Trophoblast cell (in vitro differentiated cells and primary cell): Measurements from ENCODE around the gene C3AR1.

Experiments
- DNase-seq, 2 donors: peaks; one replicate each; pipeline ENCODE4 v3.0.0-alpha.2; 2016
- H2AFZ ChIP-seq: 2 replicates; pipeline ENCODE4 v1.6.1; 2013; ENCODE audit warnings: low read length, moderate library complexity, mild to moderate bottlenecking; ENCODE audit not compliant: insufficient read depth, poor library complexity
- H2AK5ac ChIP-seq: 2 replicates; pipeline ENCODE4 v1.6.1; 2013; ENCODE audit warnings: mild to moderate bottlenecking, low read length
- H2BK120ac ChIP-seq: 2 replicates; pipeline ENCODE4 v1.6.1; 2013; ENCODE audit warnings: low read length, mild to moderate bottlenecking, moderate library complexity; ENCODE audit not compliant: insufficient read depth, poor library complexity
- H2BK12ac ChIP-seq: 2 replicates; pipeline ENCODE4 v1.6.1; 2013; ENCODE audit warnings: mild to moderate bottlenecking, low read length, moderate library complexity
- H2BK5ac ChIP-seq: 2 replicates; pipeline ENCODE4 v1.6.1; 2013; ENCODE audit warnings: low read length, low read depth, moderate library complexity, mild to moderate bottlenecking; ENCODE audit not compliant: poor library complexity
- H3K14ac ChIP-seq: 2 replicates; pipeline ENCODE4 v1.6.1; 2013; ENCODE audit warnings: mild to moderate bottlenecking, low read length
- H3K18ac ChIP-seq: 2 replicates; pipeline ENCODE4 v1.6.1; 2013; ENCODE audit warnings: mild to moderate bottlenecking, low read length
- H3K23ac ChIP-seq: 2 replicates; pipeline ENCODE4 v1.6.1; 2013; ENCODE audit warnings: low read length
- H3K27ac ChIP-seq: 2 replicates; pipeline ENCODE4 v1.5.1; 2013; ENCODE audit warnings: low read depth, mild to moderate bottlenecking, inconsistent platforms, low read length, moderate library complexity
- H3K27me3 ChIP-seq: 2 replicates; pipeline ENCODE4 v1.6.1; 2013; ENCODE audit warnings: inconsistent platforms, mild to moderate bottlenecking, low read length, moderate library complexity; ENCODE audit not compliant: insufficient read depth
- H3K36me3 ChIP-seq, 2 experiments: 1 replicate in 1 of 2; 2 replicates in 1 of 2; pipeline ENCODE4 v1.6.1; 2013; ENCODE audit warnings: low read length in 2 of 2, mild to moderate bottlenecking in 2 of 2, moderate library complexity in 1 of 2; ENCODE audit not compliant: insufficient read depth in 2 of 2, control insufficient read depth in 1 of 2
- H3K4ac ChIP-seq: 2 replicates; pipeline ENCODE4 v1.6.1; 2013; ENCODE audit warnings: low read depth, mild to moderate bottlenecking, low read length, moderate library complexity
- H3K4me1 ChIP-seq, 2 experiments: 1 replicate in 1 of 2; 2 replicates in 1 of 2; pipeline ENCODE4 v1.6.1; 2013; ENCODE audit warnings: low read length in 2 of 2, mild to moderate bottlenecking in 2 of 2, moderate library complexity in 1 of 2; ENCODE audit not compliant: insufficient read depth in 2 of 2, control insufficient read depth in 1 of 2
- H3K4me2 ChIP-seq: 2 replicates; pipeline ENCODE4 v1.6.1; 2013; ENCODE audit warnings: inconsistent platforms, mild to moderate bottlenecking, low read length, moderate library complexity
- H3K4me3 ChIP-seq: 2 replicates; pipeline ENCODE4 v1.5.1; 2013; ENCODE audit warnings: mild to moderate bottlenecking, low read depth, low read length, inconsistent platforms
- H3K79me1 ChIP-seq: one replicate; pipeline ENCODE4 v1.6.1; 2013; ENCODE audit warnings: low read length
- H3K79me2 ChIP-seq: 2 replicates; pipeline ENCODE4 v1.6.1; 2013; ENCODE audit warnings: low read length, mild to moderate bottlenecking; ENCODE audit not compliant: control insufficient read depth, insufficient read depth, poor library complexity
- H3K9ac ChIP-seq: 2 replicates; pipeline ENCODE4 v1.6.1; 2013; ENCODE audit warnings: mild to moderate bottlenecking, low read length
- H3K9me3 ChIP-seq: 2 replicates; pipeline ENCODE4 v1.6.1; 2013; ENCODE audit warnings: low read depth, mild to moderate bottlenecking, control low read depth, inconsistent platforms, low read length; ENCODE audit not compliant: insufficient read depth
- H4K12ac ChIP-seq: 2 replicates; pipeline ENCODE4 v1.6.1; 2013; ENCODE audit warnings: low read depth, mild to moderate bottlenecking, low read length, moderate library complexity
- H4K8ac ChIP-seq: 2 replicates; pipeline ENCODE4 v1.6.1; 2013; ENCODE audit warnings: low read depth, mild to moderate bottlenecking, low read length, moderate library complexity
- H4K91ac ChIP-seq: one replicate; pipeline ENCODE4 v1.6.1; 2013; ENCODE audit warnings: low read depth, mild to moderate bottlenecking, low read length, moderate library complexity
- WGBS: extraction: QIAGEN DNeasy Blood & Tissue Kit; methylation state at CpG from one replicate; pipeline ENCODE4 v1.1.7; 2013; ENCODE audit warnings: missing lambda C conversion rate; ENCODE audit not compliant: insufficient read length, insufficient coverage; ENCODE audit errors: extremely low coverage; 5-methylcytosine and 5-hydroxymethylcytosine counted together

C3AR1 gene

DNA sequence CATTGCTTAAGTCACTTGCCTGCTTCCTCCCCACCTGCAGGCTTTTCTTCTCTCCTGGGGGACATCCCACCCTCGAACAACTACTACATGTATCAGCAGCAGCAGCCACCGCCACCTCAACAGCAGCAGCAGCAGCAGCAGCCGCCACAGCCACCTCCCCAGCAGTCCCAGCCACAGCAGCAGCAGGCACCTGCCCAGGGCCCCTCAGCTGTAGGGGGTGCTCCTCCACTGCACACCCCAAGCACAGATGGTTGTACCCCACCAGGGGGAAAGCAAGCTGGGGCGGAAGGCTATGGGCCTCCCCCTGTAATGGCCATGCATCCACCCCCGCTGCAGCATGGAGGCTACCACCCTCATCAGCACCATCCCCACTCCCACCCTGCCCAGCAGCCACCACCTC lies 18.3 kb downstream of the C3AR1 start:
- Histone ChIP-seq H3K4me3 (no peak overlapping the region), H2BK5ac (no peak overlapping the region), H4K91ac (no peak overlapping the region), H4K12ac (no peak overlapping the region), H3K4ac (no peak overlapping the region), H3K79me1 (no peaks in the 10 kb centered on the region), H3K4me1 (no peaks in the 10 kb centered on the region), H2BK120ac (no peak overlapping the region), H3K14ac (no peak overlapping the region), H3K27ac (no peak overlapping the region), H2AK5ac (no peak overlapping the region), H2BK12ac (no peak overlapping the region), H3K27me3 (no peaks in the 10 kb centered on the region), H3K23ac (no peak overlapping the region), H3K18ac (no peak overlapping the region), H3K79me2 (no peaks in the 10 kb centered on the region), H3K9me3 (peaks cover 2% of the 10 kb centered on the region), H2AFZ (no peak overlapping the region), H3K4me2 (no peak overlapping the region), H3K36me3 (peaks cover 46 to 63% of the 10 kb centered on the region in 2 experiments), H3K9ac (no peak overlapping the region), H4K8ac (no peak overlapping the region)
- DNase-seq: no peak
- no CpG with 5 or more reads among the region's 5 CpGs for WGBS

GRCh38 chr12:8045952-8046944 lies 19.9 kb downstream of the C3AR1 start:
- Histone ChIP-seq H3K4ac (no peak overlapping the region), H3K27ac (no peak overlapping the region), H3K27me3 (no peaks in the 10 kb centered on the region)

DNA sequence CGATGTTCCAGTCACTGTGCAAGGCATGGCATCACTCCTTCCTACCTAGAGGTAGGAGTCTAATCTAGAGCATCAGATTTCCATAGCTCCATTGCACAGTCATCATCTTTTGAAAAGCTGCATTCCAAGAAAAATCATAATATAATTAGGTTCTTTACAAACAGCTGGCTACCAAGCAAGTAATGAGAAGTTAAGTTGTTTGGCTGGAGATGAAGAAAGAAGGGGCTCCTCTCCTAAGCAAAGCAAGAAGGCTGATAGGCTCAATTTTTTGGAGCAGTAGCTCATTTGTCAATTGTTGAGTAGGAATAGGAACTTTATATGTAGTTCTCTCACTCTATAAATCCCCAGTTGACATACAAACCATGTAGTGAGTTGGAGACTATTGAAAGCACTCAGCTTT lies 25.4 kb downstream of the C3AR1 start:
- no peak for DNase-seq
- Histone ChIP-seq H3K4me2 (no peak overlapping the region), H3K18ac (no peak overlapping the region), H4K91ac (no peak overlapping the region), H3K14ac (no peak overlapping the region), H3K36me3 (peaks cover 25 to 37% of the 10 kb centered on the region in 2 experiments), H4K12ac (no peak overlapping the region), H2BK12ac (no peak overlapping the region), H3K4me3 (no peak overlapping the region), H3K9ac (no peak overlapping the region), H3K27ac (no peak overlapping the region), H3K4ac (no peak overlapping the region), H3K9me3 (no peaks in the 10 kb centered on the region), H2BK120ac (no peak overlapping the region), H2AK5ac (no peak overlapping the region), H2BK5ac (no peak overlapping the region), H3K23ac (no peak overlapping the region), H2AFZ (no peak overlapping the region), H4K8ac (no peak overlapping the region), H3K27me3 (no peaks in the 10 kb centered on the region), H3K79me2 (no peaks in the 10 kb centered on the region), H3K4me1 (peaks cover 4 to 10% of the 10 kb centered on the region in 2 experiments), H3K79me1 (no peaks in the 10 kb centered on the region)
- no CpG with 5 or more reads among the region's 1 CpG for WGBS

More at GRCh38 chr12:8045952-8046944, 19.9 kb downstream of the C3AR1 start:
- H2BK12ac ChIP-seq: no peak overlapping the region
- peak; percentile 66 to 85 for DNase-seq
- H3K79me2 ChIP-seq: no peaks in the 10 kb centered on the region
- no peak overlapping the region for H3K18ac ChIP-seq
- no peak overlapping the region for H3K4me2 ChIP-seq
- no peak overlapping the region for H3K4me3 ChIP-seq
- no peak overlapping the region for H2AK5ac ChIP-seq
- no peaks in the 10 kb centered on the region for H3K79me1 ChIP-seq
- H4K91ac ChIP-seq: no peak overlapping the region
- H3K36me3 ChIP-seq: peaks cover 44 to 56% of the 10 kb centered on the region in 2 experiments
- no peak overlapping the region for H4K8ac ChIP-seq
- no peak overlapping the region for H2BK5ac ChIP-seq
- H3K23ac ChIP-seq: no peak overlapping the region
- H2AFZ ChIP-seq: no peak overlapping the region
- WGBS: 100% methylated on average over 1 of the region's 8 CpGs
- no peak overlapping the region for H3K14ac ChIP-seq
- H3K9ac ChIP-seq: no peak overlapping the region
- H2BK120ac ChIP-seq: no peak overlapping the region
- no peak overlapping the region for H4K12ac ChIP-seq
- no peaks in the 10 kb centered on the region for H3K9me3 ChIP-seq
- H3K4me1 ChIP-seq: no peaks in the 10 kb centered on the region

- Histone ChIP-seq H3K36me3 (peaks cover 11 to 19% of the 10 kb centered on the region in 2 experiments), H3K4me2 (peak overlapping the region; percentile 8), H3K4me3 (no peak overlapping the region), H3K4me1 (peaks cover 14 to 28% of the 10 kb centered on the region in 2 experiments), H3K27ac (no peak overlapping the region), H4K91ac (no peak overlapping the region), H3K9ac (no peak overlapping the region), H2AK5ac (no peak overlapping the region), H3K79me2 (no peaks in the 10 kb centered on the region), H2BK12ac (no peak overlapping the region), H4K12ac (no peak overlapping the region), H2BK5ac (no peak overlapping the region), H3K23ac (no peak overlapping the region), H3K27me3 (no peaks in the 10 kb centered on the region), H3K4ac (no peak overlapping the region), H3K79me1 (no peaks in the 10 kb centered on the region), H2AFZ (no peak overlapping the region), H2BK120ac (no peak overlapping the region), H4K8ac (no peak overlapping the region), H3K9me3 (no peaks in the 10 kb centered on the region), H3K14ac (no peak overlapping the region), H3K18ac (no peak overlapping the region)
- no peak for DNase-seq
- WGBS: no CpG with 5 or more reads among the region's 13 CpGs
Measured at GRCh38 chr12:8038659-8039114, 27.5 kb downstream of the C3AR1 start.
